ELF-1 (cell line): ENCODE measurements around the gene ATOH8.
A peak's percentile ranks its signal among the peaks of the same experiment; 100 is the strongest.
"Not testable (repeated sequence)": the region's sequence is repeated elsewhere in the genome, so short reads cannot be mapped to it uniquely, and the experiment has no call there.

ENCODE experiments used
- DNase-seq: peaks from one replicate; pipeline ENCODE4 v3.0.0-alpha.2; 2016; ENCODE audit warnings: low read depth, low spot score

The ATOH8 gene

GRCh38 chr2:85753525-85754312 is at the start of gene ATOH8:
Gene ATOH8, plus strand, starts transcription at chr2:85753991. Its CDS starts 199 bp downstream, at chr2:85754190.
- DNase-seq: peak; percentile 84

DNA sequence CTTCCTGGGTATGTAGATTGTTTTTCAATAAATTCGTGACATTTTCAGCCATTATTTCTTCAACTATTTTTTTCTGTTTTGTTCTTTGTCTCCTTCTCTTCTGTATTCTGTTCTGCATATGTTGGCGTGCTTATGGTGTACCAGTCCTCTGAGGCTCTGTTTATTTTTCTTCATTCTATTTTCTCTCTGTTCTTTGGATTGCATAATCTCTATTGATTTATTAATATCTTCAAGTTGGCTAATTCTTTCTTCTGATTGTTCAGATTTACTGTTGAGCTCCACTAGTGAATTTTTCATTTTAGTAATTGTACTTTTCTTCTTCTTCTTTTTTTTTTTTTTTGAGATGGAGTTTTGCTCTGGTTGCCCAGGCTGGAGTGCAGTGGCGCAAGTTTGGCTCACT is 49.8 kb upstream of the ATOH8 start:
- no peak for DNase-seq

DNA sequence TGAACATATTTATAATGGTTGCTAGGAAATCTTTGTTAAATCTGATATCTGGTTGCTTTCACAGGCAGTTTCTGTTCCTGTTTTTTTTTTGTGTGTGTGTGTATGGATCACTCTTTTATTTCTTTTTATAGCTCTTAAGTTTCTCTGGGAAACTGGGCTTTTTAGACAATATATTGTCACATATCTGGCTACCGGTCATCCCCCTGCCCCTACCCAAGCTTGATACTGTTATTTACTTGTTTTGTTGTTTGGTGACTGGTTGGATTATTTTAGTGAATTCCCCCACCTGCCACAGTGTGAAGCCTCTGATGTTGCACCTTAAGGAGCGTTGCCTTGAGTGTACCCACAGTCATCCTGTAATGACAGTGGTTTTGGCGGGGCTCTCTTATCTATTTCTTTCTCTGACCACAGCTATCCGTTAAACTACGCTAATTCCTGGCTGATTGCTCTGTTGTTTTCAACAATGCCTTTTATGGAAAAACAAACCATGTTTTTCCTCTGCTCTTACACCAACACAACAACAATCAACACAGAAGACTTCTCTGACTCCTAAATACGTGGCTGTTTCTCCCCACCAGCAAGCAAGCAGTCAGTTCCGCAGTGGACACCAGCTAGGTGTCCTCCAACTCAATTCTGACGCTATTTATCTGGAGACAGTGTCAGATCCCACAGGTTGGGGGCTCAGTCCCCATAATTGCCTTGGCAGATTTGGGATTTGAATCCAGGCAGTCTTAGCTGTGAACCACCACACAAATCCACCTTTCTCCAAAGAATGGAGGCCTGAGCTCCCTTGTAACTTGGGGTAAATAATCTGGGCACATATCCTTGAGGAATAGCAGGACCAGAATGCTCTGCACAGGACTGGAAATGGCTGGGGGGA is 48.8 kb upstream of the ATOH8 start:
- no peak for DNase-seq

- no peak for DNase-seq
These were observed 48.1 kb upstream of the ATOH8 start for GRCh38 chr2:85705680-85706039.

- no peak for DNase-seq
These were observed 47.7 kb upstream of the ATOH8 start for GRCh38 chr2:85706063-85706462.

- DNase-seq: no peak
These were observed 47.0 kb upstream of the ATOH8 start for GRCh38 chr2:85706599-85707296.

- peak; percentile 63 for DNase-seq
These were observed 46.5 kb upstream of the ATOH8 start for GRCh38 chr2:85707304-85707703.

DNA sequence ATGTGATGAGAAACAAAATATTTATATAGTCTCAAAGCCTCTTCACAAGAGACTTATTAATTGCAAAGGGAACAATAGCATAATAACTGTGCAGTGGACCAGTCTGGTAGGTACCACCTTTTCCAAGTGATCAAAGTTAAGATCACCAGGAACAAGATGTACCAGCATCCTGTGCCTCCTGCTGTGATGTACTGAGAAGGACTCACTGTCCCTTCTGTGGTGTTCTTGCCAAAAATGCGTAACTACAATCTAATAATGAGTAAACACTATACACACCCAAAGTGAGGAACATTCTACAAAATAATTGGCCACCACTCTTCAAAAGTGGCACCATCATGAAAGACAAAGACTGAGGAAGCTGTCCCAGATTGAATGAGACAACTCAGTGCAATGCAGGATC is 45.1 kb upstream of the ATOH8 start:
- no peak for DNase-seq

DNA sequence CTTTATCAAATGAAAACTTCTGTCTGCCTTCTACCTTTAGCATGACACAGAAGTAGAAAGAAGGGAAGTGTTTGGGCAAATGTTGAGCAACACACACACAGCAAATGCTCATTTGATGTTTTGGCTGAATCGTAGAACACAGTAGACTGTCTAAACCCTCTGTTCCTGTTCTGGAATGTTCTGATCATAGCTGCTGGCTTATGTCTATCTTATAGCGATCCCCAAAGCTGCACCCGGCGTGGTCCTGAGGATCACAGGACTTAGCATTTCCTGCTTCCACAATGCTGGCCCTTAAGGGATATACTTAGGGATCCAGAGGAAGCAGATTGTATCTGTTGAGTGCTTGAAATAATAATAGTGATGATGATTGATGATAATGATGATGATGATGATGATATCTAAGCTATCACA is 44.4 kb upstream of the ATOH8 start:
- no peak for DNase-seq

DNA sequence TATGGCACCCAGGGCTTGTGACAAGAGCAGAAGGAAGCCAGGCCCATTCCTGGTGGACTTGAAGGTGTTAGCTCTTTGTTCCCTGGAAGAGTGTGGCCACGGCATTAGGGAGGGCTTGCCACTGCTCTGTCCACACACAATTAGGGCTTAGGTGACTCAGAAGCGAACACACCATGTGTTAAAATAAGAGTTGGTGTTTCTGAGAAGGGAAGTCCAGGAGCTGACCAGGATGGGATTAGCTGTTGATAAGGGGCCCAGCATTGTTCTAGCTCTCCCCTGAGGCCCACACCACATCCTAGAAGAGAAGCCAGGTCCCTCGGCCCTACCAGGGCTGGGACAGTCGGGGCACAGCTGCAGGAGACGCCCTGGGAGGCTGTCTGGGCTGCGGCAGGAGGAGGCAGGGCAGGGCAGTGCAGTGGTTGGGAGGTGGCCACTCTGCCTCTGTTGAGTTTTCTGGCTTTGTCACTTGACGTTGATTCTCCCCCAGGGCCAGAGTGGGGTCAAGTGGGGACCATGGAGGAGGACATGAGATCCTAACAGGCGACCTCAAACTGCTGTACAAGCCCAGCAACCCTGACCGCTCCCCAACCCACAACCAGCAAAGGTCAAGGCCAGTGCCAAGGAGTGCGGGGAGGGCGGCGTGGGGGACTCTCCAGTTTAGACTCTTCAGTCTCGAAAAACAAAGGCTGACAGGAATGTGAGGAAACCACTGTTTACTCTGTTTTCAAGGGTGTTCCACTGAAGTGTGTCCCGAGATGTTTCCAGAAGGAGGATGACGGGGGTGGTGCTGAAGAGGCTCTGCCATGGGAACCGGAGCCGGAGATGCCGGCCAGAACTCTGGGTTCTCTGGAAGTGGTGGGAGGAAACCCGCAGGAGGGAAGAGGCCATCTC is 42.9 kb upstream of the ATOH8 start:
- no peak for DNase-seq

GRCh38 chr2:85711578-85712060 is 42.2 kb upstream of the ATOH8 start:
- DNase-seq: peak; percentile 60

GRCh38 chr2:85712336-85712735 is 41.5 kb upstream of the ATOH8 start:
- no peak for DNase-seq

- no peak for DNase-seq
These were observed 40.8 kb upstream of the ATOH8 start for GRCh38 chr2:85712849-85713612.

GRCh38 chr2:85713836-85714235 is 40.0 kb upstream of the ATOH8 start:
- DNase-seq: no peak

DNA sequence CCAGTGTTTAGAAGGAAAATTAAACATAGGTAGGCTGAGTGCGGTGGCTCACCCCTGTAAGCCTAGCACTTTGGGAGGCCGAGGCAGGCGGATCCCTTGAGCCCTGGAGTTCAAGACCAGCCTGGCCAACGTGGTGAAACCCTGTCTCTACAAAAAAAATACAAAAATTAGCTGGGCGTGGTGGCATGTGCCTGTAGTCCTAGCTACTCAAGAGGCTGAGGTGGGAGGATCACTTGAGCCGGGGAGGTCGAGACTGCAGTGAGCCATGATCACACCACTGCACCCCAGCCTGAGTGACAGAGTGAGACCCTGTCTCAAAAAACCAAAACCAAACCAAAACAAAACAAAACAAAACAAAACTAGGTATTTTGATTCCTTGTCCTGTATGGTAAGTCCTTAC is 39.4 kb upstream of the ATOH8 start:
- not testable (repeated sequence) for DNase-seq

- no peak for DNase-seq
These were observed 39.0 kb upstream of the ATOH8 start for GRCh38 chr2:85714841-85715240.

DNA sequence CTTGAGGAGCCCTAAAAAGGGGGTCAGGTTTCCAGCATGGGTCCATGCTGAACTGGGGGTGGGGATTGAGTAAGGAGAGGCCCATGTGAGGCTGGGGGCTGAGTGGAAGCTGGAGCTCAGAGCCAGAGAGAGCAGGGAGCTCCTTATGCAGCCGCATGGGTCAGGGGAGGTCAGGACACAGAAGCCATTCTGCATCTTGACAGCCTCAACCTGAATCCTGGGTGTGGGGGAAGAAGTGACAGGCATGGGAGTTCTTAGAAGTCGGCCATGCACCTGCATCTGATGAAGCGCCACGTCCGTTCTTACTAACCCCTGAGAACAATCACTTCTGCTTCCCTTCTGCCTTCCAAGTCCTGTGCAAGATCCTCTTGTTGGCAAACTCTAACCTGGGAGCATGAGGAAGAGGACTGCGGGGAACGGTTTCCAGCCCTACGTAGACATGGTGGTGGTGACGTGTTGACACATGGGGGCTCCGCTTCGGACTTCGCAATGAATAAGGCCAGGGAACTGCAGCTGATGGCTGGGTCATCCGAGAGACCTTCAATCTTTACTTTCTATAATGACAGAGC is 37.4 kb upstream of the ATOH8 start:
- no peak for DNase-seq

GRCh38 chr2:85717308-85718008 is 36.3 kb upstream of the ATOH8 start:
- DNase-seq: no peak

DNA sequence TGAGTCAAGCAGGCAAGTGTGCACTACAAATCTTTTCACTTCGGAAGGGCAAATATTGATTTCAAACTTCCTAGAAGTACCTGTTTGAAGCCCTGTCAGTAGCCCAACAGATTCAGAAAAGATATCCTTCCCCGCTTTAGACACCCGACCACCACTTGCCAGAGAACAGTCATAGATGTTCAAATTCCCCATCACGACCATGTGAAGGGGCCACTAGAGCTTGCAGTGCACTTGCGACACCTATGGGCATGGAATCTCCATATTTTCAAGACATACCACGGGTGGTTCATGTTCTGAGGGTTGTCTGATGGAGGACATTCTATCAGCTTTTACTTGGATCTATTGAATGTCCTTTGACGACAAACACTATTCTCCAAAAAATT is 35.8 kb upstream of the ATOH8 start:
- DNase-seq: no peak
